ENCODE results near the gene GYG2. TPM values are rescaled to one million over a fixed set of nuclear protein-coding genes. Genes with fewer than 3 reads are reported as not detected.
A peak's percentile ranks its signal among the peaks of the same experiment; 100 is the strongest.
"Not testable (repeated sequence)": the region's sequence is repeated elsewhere in the genome, so short reads cannot be mapped to it uniquely, and the experiment has no call there.

GYG2 gene
- 0.20 and 1.2 TPM in 2 replicates for total RNA-seq (2014; rRNA removed; shearing (Covaris generic))

- DNase-seq (ENCODE audit: low read depth) = peak; percentile 7
Observed at GRCh38 chrX:2828344-2828958, at the start of gene GYG2. Gene GYG2, plus strand, starts transcription at chrX:2828930. Its CDS starts 1,259 bp downstream, at chrX:2830189.

GRCh38 chrX:2780472-2781225, 48.1 kb upstream of the GYG2 start:
- DNase-seq (ENCODE audit: low read depth) = not testable (repeated sequence)

- no peak for DNase-seq (ENCODE audit: low read depth)
Observed at GRCh38 chrX:2781226-2781571, 47.5 kb upstream of the GYG2 start.

GRCh38 chrX:2781698-2782097, 47.0 kb upstream of the GYG2 start:
- DNase-seq (ENCODE audit: low read depth) = no peak

GRCh38 chrX:2782171-2782570, 46.6 kb upstream of the GYG2 start:
- DNase-seq (ENCODE audit: low read depth) = no peak

- DNase-seq (ENCODE audit: low read depth) = no peak
Observed at GRCh38 chrX:2782778-2783177, 46.0 kb upstream of the GYG2 start.

GRCh38 chrX:2784026-2784425, 44.7 kb upstream of the GYG2 start:
- DNase-seq (ENCODE audit: low read depth) = no peak

GRCh38 chrX:2785538-2785937, 43.2 kb upstream of the GYG2 start:
- no peak for DNase-seq (ENCODE audit: low read depth)

- no peak for DNase-seq (ENCODE audit: low read depth)
Observed at GRCh38 chrX:2788980-2789379, 39.8 kb upstream of the GYG2 start.

- no peak for DNase-seq (ENCODE audit: low read depth)
Observed at GRCh38 chrX:2789569-2789968, 39.2 kb upstream of the GYG2 start.

- DNase-seq (ENCODE audit: low read depth) = no peak
Observed at GRCh38 chrX:2793752-2794151, 35.0 kb upstream of the GYG2 start.

- DNase-seq (ENCODE audit: low read depth) = no peak
Observed at GRCh38 chrX:2794336-2794735, 34.4 kb upstream of the GYG2 start.

- DNase-seq (ENCODE audit: low read depth) = not testable (repeated sequence)
Observed at GRCh38 chrX:2796808-2797207, 31.9 kb upstream of the GYG2 start.

- DNase-seq (ENCODE audit: low read depth) = no peak
Observed at GRCh38 chrX:2799369-2799768, 29.4 kb upstream of the GYG2 start.

- DNase-seq (ENCODE audit: low read depth) = not testable (repeated sequence)
Observed at GRCh38 chrX:2799980-2800379, 28.8 kb upstream of the GYG2 start.

GRCh38 chrX:2801223-2801622, 27.5 kb upstream of the GYG2 start:
- no peak for DNase-seq (ENCODE audit: low read depth)

GRCh38 chrX:2802376-2803090, 26.2 kb upstream of the GYG2 start:
- DNase-seq (ENCODE audit: low read depth) = not testable (repeated sequence)

- not testable (repeated sequence) for DNase-seq (ENCODE audit: low read depth)
Observed at GRCh38 chrX:2803486-2803885, 25.2 kb upstream of the GYG2 start.

GRCh38 chrX:2804106-2804843, 24.5 kb upstream of the GYG2 start:
- DNase-seq (ENCODE audit: low read depth) = not testable (repeated sequence)

GRCh38 chrX:2804858-2805257, 23.9 kb upstream of the GYG2 start:
- not testable (repeated sequence) for DNase-seq (ENCODE audit: low read depth)

- no peak for DNase-seq (ENCODE audit: low read depth)
Observed at GRCh38 chrX:2811271-2811670, 17.5 kb upstream of the GYG2 start.
